ENCODE measurements around the gene NLGN2.

NLGN2 gene

GRCh38 chr17:7393613-7394451 is 13.8 kb upstream of the NLGN2 start:
- peak; percentile 66 for DNase-seq
- Histone ChIP-seq H3K27ac (ENCODE audit: low read depth, low read length) (no peak overlapping the region), H3K36me3 (ENCODE audit: control insufficient read depth, insufficient read depth, low read length) (peaks cover 1% of the 10 kb centered on the region), H4K5ac (ENCODE audit: low read length) (no peak overlapping the region), H2BK120ac (ENCODE audit: low read depth, low read length) (no peak overlapping the region), H3K18ac (ENCODE audit: low read length) (no peak overlapping the region), H2BK15ac (replicated peaks; ENCODE audit: low read depth) (no peak overlapping the region), H3K56ac (ENCODE audit: low read length) (peak overlapping the region; percentile 91), H3K4ac (ENCODE audit: low read depth, low read length) (peak overlapping the region; percentile 39), H3K4me2 (ENCODE audit: low read length) (peak overlapping the region; percentile 30), H3K4me3 (ENCODE audit: low read length) (peak overlapping the region; percentile 40), H3K9ac (ENCODE audit: low read length) (peak overlapping the region; percentile 63), H3K23ac (ENCODE audit: low read length) (no peak overlapping the region), H3K4me1 (ENCODE audit: control insufficient read depth, low read depth, low read length) (no peaks in the 10 kb centered on the region), H2AK5ac (ENCODE audit: low read length) (peak overlapping the region; percentile 51), H4K8ac (ENCODE audit: low read depth, low read length) (no peak overlapping the region), H2BK5ac (ENCODE audit: low read length) (no peak overlapping the region), H3K79me1 (ENCODE audit: low read length) (no peaks in the 10 kb centered on the region), H3K27me3 (ENCODE audit: insufficient read depth, low read length, poor library complexity) (no peaks in the 10 kb centered on the region), H3K79me2 (ENCODE audit: control insufficient read depth, insufficient read depth, low read length) (no peaks in the 10 kb centered on the region)
- no CpG with 5 or more reads among the region's 48 CpGs for WGBS (ENCODE audit: extremely low coverage, insufficient coverage, low lambda C conversion rate)

- WGBS (ENCODE audit: extremely low coverage, insufficient coverage, low lambda C conversion rate) = no CpG with 5 or more reads among the region's 71 CpGs
- H3K4me1 ChIP-seq (ENCODE audit: control insufficient read depth, low read depth, low read length) = no peaks in the 10 kb centered on the region
- no peaks in the 10 kb centered on the region for H3K27me3 ChIP-seq (ENCODE audit: insufficient read depth, low read length, poor library complexity)
- no peaks in the 10 kb centered on the region for H3K79me2 ChIP-seq (ENCODE audit: control insufficient read depth, insufficient read depth, low read length)
- H2BK120ac ChIP-seq (ENCODE audit: low read depth, low read length) = no peak within 1 kb of the TSS
- peak within 1 kb of the TSS; percentile 75 for H3K4me2 ChIP-seq (ENCODE audit: low read length)
- peak within 1 kb of the TSS; percentile 39 for H3K4ac ChIP-seq (ENCODE audit: low read depth, low read length)
- peak within 1 kb of the TSS; percentile 51 for H2AK5ac ChIP-seq (ENCODE audit: low read length)
- peak within 1 kb of the TSS; percentile 54 for H3K4me3 ChIP-seq (ENCODE audit: low read length)
- H4K5ac ChIP-seq (ENCODE audit: low read length) = no peak within 1 kb of the TSS
- peak within 1 kb of the TSS; percentile 75 for H3K18ac ChIP-seq (ENCODE audit: low read length)
- H2BK15ac ChIP-seq (replicated peaks; ENCODE audit: low read depth) = no peak within 1 kb of the TSS
- peak; percentile 85 for DNase-seq
- H4K8ac ChIP-seq (ENCODE audit: low read depth, low read length) = no peak within 1 kb of the TSS
- no peak within 1 kb of the TSS for H3K23ac ChIP-seq (ENCODE audit: low read length)
- no peak within 1 kb of the TSS for H2BK5ac ChIP-seq (ENCODE audit: low read length)
- peak within 1 kb of the TSS; percentile 91 for H3K56ac ChIP-seq (ENCODE audit: low read length)
- H3K79me1 ChIP-seq (ENCODE audit: low read length) = no peaks in the 10 kb centered on the region
- H3K36me3 ChIP-seq (ENCODE audit: control insufficient read depth, insufficient read depth, low read length) = peaks cover 1% of the 10 kb centered on the region
- H3K27ac ChIP-seq (ENCODE audit: low read depth, low read length) = peak within 1 kb of the TSS; percentile 91
- H3K9ac ChIP-seq (ENCODE audit: low read length) = peak within 1 kb of the TSS; percentile 86
These were observed 13.0 kb upstream of the NLGN2 start, which contains the start of gene PLSCR3 for GRCh38 chr17:7394452-7395191. PLSCR3 (minus strand) TSS chr17:7394525; CDS start chr17:7394110, 415 bp downstream.

- Histone ChIP-seq H3K27ac (ENCODE audit: low read depth, low read length) (no peak overlapping the region), H2AK5ac (ENCODE audit: low read length) (no peak overlapping the region), H2BK120ac (ENCODE audit: low read depth, low read length) (no peak overlapping the region), H3K9ac (ENCODE audit: low read length) (no peak overlapping the region), H3K23ac (ENCODE audit: low read length) (no peak overlapping the region), H3K4ac (ENCODE audit: low read depth, low read length) (no peak overlapping the region), H3K79me1 (ENCODE audit: low read length) (no peaks in the 10 kb centered on the region), H3K79me2 (ENCODE audit: control insufficient read depth, insufficient read depth, low read length) (no peaks in the 10 kb centered on the region), H4K5ac (ENCODE audit: low read length) (no peak overlapping the region), H3K27me3 (ENCODE audit: insufficient read depth, low read length, poor library complexity) (no peaks in the 10 kb centered on the region), H3K56ac (ENCODE audit: low read length) (no peak overlapping the region), H3K4me3 (ENCODE audit: low read length) (no peak overlapping the region), H3K18ac (ENCODE audit: low read length) (no peak overlapping the region), H3K4me1 (ENCODE audit: control insufficient read depth, low read depth, low read length) (no peaks in the 10 kb centered on the region), H2BK5ac (ENCODE audit: low read length) (no peak overlapping the region), H4K8ac (ENCODE audit: low read depth, low read length) (no peak overlapping the region), H3K4me2 (ENCODE audit: low read length) (no peak overlapping the region), H2BK15ac (replicated peaks; ENCODE audit: low read depth) (no peak overlapping the region), H3K36me3 (ENCODE audit: control insufficient read depth, insufficient read depth, low read length) (peaks cover 1% of the 10 kb centered on the region)
- WGBS (ENCODE audit: extremely low coverage, insufficient coverage, low lambda C conversion rate) = no CpG with 5 or more reads among the region's 4 CpGs
- no peak for DNase-seq
These were observed 11.5 kb upstream of the NLGN2 start for GRCh38 chr17:7396147-7396546.

- Histone ChIP-seq H3K27me3 (ENCODE audit: insufficient read depth, low read length, poor library complexity) (no peaks in the 10 kb centered on the region), H2BK5ac (ENCODE audit: low read length) (no peak overlapping the region), H2BK15ac (replicated peaks; ENCODE audit: low read depth) (no peak overlapping the region), H4K8ac (ENCODE audit: low read depth, low read length) (no peak overlapping the region), H3K36me3 (ENCODE audit: control insufficient read depth, insufficient read depth, low read length) (no peaks in the 10 kb centered on the region), H3K4me2 (ENCODE audit: low read length) (no peak overlapping the region), H3K4ac (ENCODE audit: low read depth, low read length) (no peak overlapping the region), H2AK5ac (ENCODE audit: low read length) (no peak overlapping the region), H3K18ac (ENCODE audit: low read length) (no peak overlapping the region), H3K23ac (ENCODE audit: low read length) (no peak overlapping the region), H3K79me2 (ENCODE audit: control insufficient read depth, insufficient read depth, low read length) (no peaks in the 10 kb centered on the region), H3K4me1 (ENCODE audit: control insufficient read depth, low read depth, low read length) (peaks cover 2% of the 10 kb centered on the region), H3K4me3 (ENCODE audit: low read length) (no peak overlapping the region), H2BK120ac (ENCODE audit: low read depth, low read length) (no peak overlapping the region), H3K79me1 (ENCODE audit: low read length) (no peaks in the 10 kb centered on the region), H3K9ac (ENCODE audit: low read length) (no peak overlapping the region), H4K5ac (ENCODE audit: low read length) (no peak overlapping the region), H3K27ac (ENCODE audit: low read depth, low read length) (no peak overlapping the region), H3K56ac (ENCODE audit: low read length) (no peak overlapping the region)
- no peak for DNase-seq
- no CpG with 5 or more reads among the region's 2 CpGs for WGBS (ENCODE audit: extremely low coverage, insufficient coverage, low lambda C conversion rate)
These were observed 9.0 kb upstream of the NLGN2 start for GRCh38 chr17:7398612-7399011.

- H3K18ac ChIP-seq (ENCODE audit: low read length) = peak overlapping the region; percentile 91
- H4K5ac ChIP-seq (ENCODE audit: low read length) = no peak overlapping the region
- no peak overlapping the region for H2BK15ac ChIP-seq (replicated peaks; ENCODE audit: low read depth)
- whole genome bisulfite sequencing (ENCODE audit: extremely low coverage, insufficient coverage, low lambda C conversion rate) = no CpG with 5 or more reads among the region's 16 CpGs
- H3K4me2 ChIP-seq (ENCODE audit: low read length) = peak overlapping the region; percentile 19
- no peak overlapping the region for H3K23ac ChIP-seq (ENCODE audit: low read length)
- H3K36me3 ChIP-seq (ENCODE audit: control insufficient read depth, insufficient read depth, low read length) = no peaks in the 10 kb centered on the region
- H2AK5ac ChIP-seq (ENCODE audit: low read length) = no peak overlapping the region
- H3K9ac ChIP-seq (ENCODE audit: low read length) = peak overlapping the region; percentile 91
- DNase-seq = peak; percentile 61
- H2BK120ac ChIP-seq (ENCODE audit: low read depth, low read length) = no peak overlapping the region
- no peak overlapping the region for H4K8ac ChIP-seq (ENCODE audit: low read depth, low read length)
- H3K27ac ChIP-seq (ENCODE audit: low read depth, low read length) = peak overlapping the region; percentile 0
- peaks cover 9% of the 10 kb centered on the region for H3K4me1 ChIP-seq (ENCODE audit: control insufficient read depth, low read depth, low read length)
- peak overlapping the region; percentile 4 for H3K4ac ChIP-seq (ENCODE audit: low read depth, low read length)
- no peak overlapping the region for H2BK5ac ChIP-seq (ENCODE audit: low read length)
- H3K79me2 ChIP-seq (ENCODE audit: control insufficient read depth, insufficient read depth, low read length) = no peaks in the 10 kb centered on the region
- peak overlapping the region; percentile 75 for H3K56ac ChIP-seq (ENCODE audit: low read length)
- peak overlapping the region; percentile 38 for H3K4me3 ChIP-seq (ENCODE audit: low read length)
- H3K79me1 ChIP-seq (ENCODE audit: low read length) = no peaks in the 10 kb centered on the region
- no peaks in the 10 kb centered on the region for H3K27me3 ChIP-seq (ENCODE audit: insufficient read depth, low read length, poor library complexity)
These were observed 4.5 kb upstream of the NLGN2 start for GRCh38 chr17:7403043-7403726.
